Measurements from ENCODE around the gene CD37. TPM values are rescaled to one million over a fixed set of nuclear protein-coding genes. Genes with fewer than 3 reads are reported as not detected.

The CD37 gene
- total RNA-seq, 1 experiment from 2014 or later, result not detected

GRCh38 chr19:49342291-49342721, 7.1 kb downstream of the CD37 start:
- Histone ChIP-seq H3K4ac (ENCODE audit: low read depth, low read length) (no peak overlapping the region), H4K5ac (ENCODE audit: insufficient read length, low read depth, low read length) (no peak overlapping the region), H3K9ac (ENCODE audit: extremely low read depth, insufficient read length, low read length) (no peak overlapping the region), H3K23ac (ENCODE audit: insufficient read length, low read depth, low read length) (no peak overlapping the region), H3K79me2 (ENCODE audit: insufficient read depth, low read length) (no peaks in the 10 kb centered on the region), H3K23me2 (ENCODE audit: insufficient read length, low read depth, low read length, poor library complexity, severe bottlenecking) (peaks cover 12% of the 10 kb centered on the region), H2BK12ac (ENCODE audit: insufficient read length, low read depth, low read length) (no peak overlapping the region), H3K56ac (ENCODE audit: insufficient read length, low read depth, low read length) (no peak overlapping the region), H3T11ph (ENCODE audit: low read length) (no peak overlapping the region), H2BK15ac (ENCODE audit: low read depth, low read length) (no peak overlapping the region), H2AK5ac (ENCODE audit: insufficient read length, low read length) (no peak overlapping the region), H4K20me1 (ENCODE audit: control insufficient read depth, insufficient read depth, insufficient read length) (no peaks in the 10 kb centered on the region), H3K18ac (ENCODE audit: insufficient read length, low read depth, low read length) (no peak overlapping the region), H3K27me3 (ENCODE audit: insufficient read depth, low read length) (peaks cover 3% of the 10 kb centered on the region; the same call in 1 of the 2 replicates), H3K27ac (ENCODE audit: insufficient read length, low read depth, low read length) (no peak overlapping the region), H3K14ac (ENCODE audit: insufficient read depth, low read length) (no peak overlapping the region), H3K9me3 (ENCODE audit: control insufficient read depth, low read depth, low read length) (no peaks in the 10 kb centered on the region), H2BK120ac (ENCODE audit: low read depth, low read length, poor library complexity, severe bottlenecking) (no peak overlapping the region), H2BK20ac (ENCODE audit: low read depth, low read length, poor library complexity, severe bottlenecking) (no peak overlapping the region), H2AFZ (ENCODE audit: low read length) (no peak overlapping the region), H3K79me1 (ENCODE audit: insufficient read depth, low read depth, low read length, poor library complexity, severe bottlenecking) (no peaks in the 10 kb centered on the region), H3K4me1 (ENCODE audit: insufficient read depth, low read length) (0 out of 2 replicates have a peak, but pooled peaks cover 2% of the 10 kb centered on the region), H4K91ac (ENCODE audit: insufficient read length, low read depth, low read length) (no peak overlapping the region), H2BK5ac (ENCODE audit: insufficient read length, low read length) (no peak overlapping the region), H4K8ac (replicated peaks; ENCODE audit: insufficient read length, low read depth, low read length) (no peak overlapping the region), H3K4me2 (ENCODE audit: insufficient read depth, insufficient read length, low read length) (no peak overlapping the region)
- Mint-ChIP-seq H3K36me3 (ENCODE audit: insufficient read depth in 1 of 3, low read depth in 3 of 3) (peaks cover 46 to 77% (median 72%) of the 10 kb centered on the region in 3 experiments), H3K27ac (peak overlapping the region in 1 of 3 experiments; percentile 5; a peak in 1 of 7 replicates), H3K4me1 (peaks cover 17 to 27% of the 10 kb centered on the region in 2 experiments), H3K4me3 (no peak overlapping the region), H3K27me3 (ENCODE audit: low read depth) (peaks cover 13% of the 10 kb centered on the region), H3K9me3 (peaks cover 0 to 3% of the 10 kb centered on the region in 2 experiments; a peak in 2 of 5 replicates)
- TF ChIP-seq CTCF (conservative IDR thresholded peaks at IDR 0.05), result no peak
- no CpG with 5 or more reads among the region's 11 CpGs for WGBS (ENCODE audit: extremely low coverage, insufficient read length, low lambda C conversion rate)
- DNase-seq, result no peak

Data from H9 (cell line).